ENCODE measurements around the gene TXNDC15. TPM values are rescaled to one million over a fixed set of nuclear protein-coding genes. Genes with fewer than 3 reads are reported as not detected.

TXNDC15 gene
- total RNA-seq, 4 donors from 2014 or later = 46.1 to 66.6 (median 56.5) TPM

DNA sequence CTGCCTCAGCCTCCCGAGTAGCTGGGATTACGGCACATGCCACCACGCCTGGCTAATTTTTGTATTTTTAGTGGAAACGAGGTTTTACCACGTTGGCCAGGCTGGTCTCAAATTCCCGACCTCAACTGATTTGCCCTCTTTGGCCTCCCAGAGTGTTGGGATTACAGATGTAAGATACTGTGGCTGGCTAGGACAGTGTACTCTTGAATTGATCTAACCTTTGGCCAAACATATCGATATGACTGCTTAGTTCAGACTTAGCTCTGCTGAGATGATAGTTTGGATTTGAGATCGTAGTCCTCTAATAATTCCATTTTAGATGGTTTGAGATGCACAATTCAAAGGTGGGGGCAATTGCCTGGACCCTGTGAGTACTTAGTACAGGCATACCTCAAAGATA lies 15.2 kb downstream of the TXNDC15 start:
- TF ChIP-seq, protein P1, sequence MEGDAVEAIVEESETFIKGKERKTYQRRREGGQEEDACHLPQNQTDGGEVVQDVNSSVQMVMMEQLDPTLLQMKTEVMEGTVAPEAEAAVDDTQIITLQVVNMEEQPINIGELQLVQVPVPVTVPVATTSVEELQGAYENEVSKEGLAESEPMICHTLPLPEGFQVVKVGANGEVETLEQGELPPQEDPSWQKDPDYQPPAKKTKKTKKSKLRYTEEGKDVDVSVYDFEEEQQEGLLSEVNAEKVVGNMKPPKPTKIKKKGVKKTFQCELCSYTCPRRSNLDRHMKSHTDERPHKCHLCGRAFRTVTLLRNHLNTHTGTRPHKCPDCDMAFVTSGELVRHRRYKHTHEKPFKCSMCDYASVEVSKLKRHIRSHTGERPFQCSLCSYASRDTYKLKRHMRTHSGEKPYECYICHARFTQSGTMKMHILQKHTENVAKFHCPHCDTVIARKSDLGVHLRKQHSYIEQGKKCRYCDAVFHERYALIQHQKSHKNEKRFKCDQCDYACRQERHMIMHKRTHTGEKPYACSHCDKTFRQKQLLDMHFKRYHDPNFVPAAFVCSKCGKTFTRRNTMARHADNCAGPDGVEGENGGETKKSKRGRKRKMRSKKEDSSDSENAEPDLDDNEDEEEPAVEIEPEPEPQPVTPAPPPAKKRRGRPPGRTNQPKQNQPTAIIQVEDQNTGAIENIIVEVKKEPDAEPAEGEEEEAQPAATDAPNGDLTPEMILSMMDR (IDR thresholded peaks at IDR 0.05; ENCODE audit: low read depth) = no peak

DNA sequence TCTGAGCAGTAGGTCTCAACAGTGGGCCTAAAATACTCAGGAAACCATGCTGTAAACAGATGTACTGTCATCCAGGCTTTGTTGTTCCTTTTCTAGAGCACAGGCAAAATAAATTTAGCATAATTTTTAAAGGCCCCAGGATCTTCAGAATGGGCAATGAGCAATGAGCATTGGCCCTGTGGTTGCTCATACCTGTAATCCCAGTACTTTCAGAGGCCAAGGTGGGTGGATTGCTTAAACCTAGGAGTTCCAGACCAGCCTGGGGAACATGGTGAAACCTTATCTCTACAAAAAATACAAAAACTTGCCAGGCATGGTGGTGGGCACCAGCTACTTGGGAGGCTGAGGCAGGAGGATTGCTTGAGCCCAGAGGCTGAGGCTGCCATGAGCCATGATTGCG lies 17.3 kb downstream of the TXNDC15 start:
- TF ChIP-seq, protein P1 (IDR thresholded peaks at IDR 0.05; ENCODE audit: low read depth) = no peak

DNA sequence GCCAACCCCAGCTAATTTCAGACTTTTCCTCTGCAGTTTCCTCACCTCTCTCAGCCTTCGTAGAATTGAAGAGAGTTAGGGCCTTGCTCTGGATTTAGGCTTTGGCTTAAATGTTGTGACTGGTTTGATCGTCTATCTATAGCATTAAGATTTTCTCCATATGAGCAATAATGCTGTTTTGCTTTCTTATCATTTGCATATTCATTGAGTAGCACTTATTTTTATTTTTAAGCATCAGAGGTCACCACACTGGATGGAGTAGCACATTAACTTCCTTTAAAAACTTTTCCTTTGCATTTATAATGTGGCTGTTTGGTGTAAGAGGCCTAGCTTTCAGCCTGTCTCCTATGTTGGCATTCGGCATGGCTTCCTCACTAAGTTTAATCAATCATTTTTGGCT lies 18.1 kb downstream of the TXNDC15 start:
- TF ChIP-seq, protein P1 (IDR thresholded peaks at IDR 0.05; ENCODE audit: low read depth) = no peak

DNA sequence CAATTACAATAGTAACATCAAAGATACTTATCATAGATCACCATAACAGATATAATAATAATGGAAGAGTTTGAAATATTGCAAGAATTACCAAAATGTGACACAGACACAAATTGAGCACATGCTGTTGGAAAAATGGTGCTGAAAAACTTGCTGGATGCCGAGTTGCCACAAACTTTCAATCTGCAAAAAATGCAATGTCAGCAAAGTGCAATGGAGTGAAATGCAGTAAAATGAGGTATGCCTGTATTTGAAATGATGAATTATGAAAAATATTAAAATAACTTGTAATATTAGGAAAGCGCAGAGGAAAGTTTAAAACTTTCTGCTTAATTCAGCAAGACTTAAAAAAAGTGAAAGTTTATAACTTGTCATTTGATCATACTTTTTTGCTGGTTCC lies 18.8 kb downstream of the TXNDC15 start:
- TF ChIP-seq, protein P1 (IDR thresholded peaks at IDR 0.05; ENCODE audit: low read depth) = no peak

DNA sequence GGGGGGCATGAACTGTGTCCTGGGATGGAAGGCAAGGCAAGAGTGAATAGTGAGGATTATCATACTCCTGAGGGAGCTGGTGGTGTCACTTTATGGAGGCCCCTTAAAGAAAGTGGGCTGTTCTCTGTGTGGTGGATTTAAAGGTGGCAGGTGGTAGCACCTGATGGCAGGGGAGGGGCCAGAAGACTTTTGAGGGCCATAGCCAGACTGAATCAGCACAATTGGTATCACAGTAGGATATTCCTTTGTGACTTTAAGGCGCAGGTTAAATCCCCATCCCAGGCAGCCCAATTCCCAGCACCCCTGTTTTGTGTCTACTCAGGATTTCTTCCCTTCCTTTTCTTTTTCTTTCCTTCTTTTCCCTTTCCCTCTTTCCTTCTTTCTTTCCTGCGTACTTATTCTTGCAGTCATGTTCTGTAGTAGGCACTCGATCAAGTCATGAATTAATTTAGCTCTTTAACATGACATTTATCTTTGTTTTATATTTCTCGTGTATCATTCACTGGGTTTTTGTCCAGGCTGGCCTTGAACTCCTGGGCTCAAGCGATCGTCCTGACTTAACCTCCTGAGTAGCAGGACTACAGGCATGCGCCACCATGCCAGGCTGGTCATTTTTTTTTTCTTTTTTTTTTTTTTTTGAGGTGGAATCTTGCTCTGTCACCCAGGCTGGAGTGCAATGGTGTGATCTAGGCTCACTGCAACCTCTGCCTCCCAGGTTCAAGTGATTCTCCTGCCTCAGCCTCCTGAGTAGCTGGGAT lies 19.8 kb downstream of the TXNDC15 start:
- TF ChIP-seq, protein P1 (IDR thresholded peaks at IDR 0.05; ENCODE audit: low read depth) = no peak

DNA sequence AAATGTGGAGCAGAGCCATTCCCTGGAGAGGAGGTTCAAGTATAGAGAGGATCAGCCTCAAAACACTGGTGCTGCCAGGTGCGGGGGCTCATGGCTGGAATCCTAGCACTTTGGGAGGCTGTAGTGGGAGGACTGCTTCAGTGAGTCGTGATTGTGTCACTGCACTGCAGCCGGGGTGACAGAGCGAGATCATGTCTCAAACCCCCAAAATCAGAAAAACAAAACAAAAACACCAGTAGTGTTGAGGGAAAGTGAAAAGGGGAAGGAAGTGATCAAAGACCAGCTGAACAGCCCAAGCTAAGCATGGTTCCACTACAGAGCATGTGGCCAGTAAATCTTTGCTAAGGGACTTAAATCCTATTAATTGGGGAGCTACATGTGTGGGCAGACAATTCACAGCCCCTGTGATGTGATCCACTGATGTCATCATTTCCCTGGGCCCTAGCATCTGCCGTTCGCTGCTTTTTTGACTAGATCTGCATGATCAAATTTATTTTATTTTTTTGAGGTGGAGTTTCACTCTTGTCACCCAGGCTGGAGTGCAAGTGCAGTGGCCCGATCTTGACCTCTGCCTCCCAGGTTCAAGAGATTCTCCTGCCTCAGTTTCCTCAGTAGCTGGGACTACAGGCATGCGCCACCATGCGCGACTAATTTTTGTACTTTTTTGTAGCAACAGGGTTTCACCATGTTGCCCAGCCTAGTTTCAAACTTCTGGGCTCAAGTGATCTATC lies 28.1 kb downstream of the TXNDC15 start:
- TF ChIP-seq, protein P1 (IDR thresholded peaks at IDR 0.05; ENCODE audit: low read depth) = no peak

DNA sequence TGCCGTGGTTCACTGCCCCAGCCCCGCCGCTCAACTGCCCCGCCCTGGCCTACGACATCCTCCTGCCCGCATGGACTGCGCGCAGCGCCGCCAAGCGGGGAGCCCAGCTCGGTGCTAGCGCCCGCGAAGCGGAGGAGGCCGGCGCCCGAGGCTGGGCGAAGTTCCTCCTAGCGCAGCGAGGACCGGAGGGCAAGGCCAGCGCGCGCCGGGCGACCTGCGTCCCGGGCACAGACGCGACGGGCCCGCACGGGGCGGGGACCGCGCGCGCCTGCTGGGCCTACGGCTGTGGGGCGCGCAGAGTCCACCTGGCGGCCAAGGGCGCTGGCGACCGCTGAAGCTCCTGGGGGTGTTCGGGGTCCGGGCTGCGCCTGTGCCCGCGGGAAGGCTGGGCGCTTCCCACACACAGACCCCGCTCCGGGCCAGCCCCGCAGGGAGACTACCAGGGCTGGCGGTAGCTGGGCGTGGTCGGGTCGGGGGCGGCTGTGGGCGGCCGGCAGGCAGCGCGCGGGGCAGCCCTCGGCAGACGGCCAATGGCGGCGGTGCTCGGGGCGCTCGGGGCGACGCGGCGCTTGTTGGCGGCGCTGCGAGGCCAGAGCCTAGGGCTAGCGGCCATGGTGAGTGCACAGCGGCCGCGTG lies 30.6 kb downstream of the TXNDC15 start, which contains the start of gene PCBD2:
PCBD2 (plus strand) TSS at position 522 of the 636 bp plus-strand sequence; CDS start at position 531, 9 bp downstream.
- TF ChIP-seq, protein P1 (IDR thresholded peaks at IDR 0.05; ENCODE audit: low read depth) = no peak
